ENCODE results near the gene F2RL3. TPM values are rescaled to one million over a fixed set of nuclear protein-coding genes. Genes with fewer than 3 reads are reported as not detected.

F2RL3 gene
- polyA plus RNA-seq, 1 donor = 0.81 TPM

- no peak for DNase-seq
These were observed 6.8 kb downstream of the F2RL3 start for GRCh38 chr19:16895467-16896145.

DNA sequence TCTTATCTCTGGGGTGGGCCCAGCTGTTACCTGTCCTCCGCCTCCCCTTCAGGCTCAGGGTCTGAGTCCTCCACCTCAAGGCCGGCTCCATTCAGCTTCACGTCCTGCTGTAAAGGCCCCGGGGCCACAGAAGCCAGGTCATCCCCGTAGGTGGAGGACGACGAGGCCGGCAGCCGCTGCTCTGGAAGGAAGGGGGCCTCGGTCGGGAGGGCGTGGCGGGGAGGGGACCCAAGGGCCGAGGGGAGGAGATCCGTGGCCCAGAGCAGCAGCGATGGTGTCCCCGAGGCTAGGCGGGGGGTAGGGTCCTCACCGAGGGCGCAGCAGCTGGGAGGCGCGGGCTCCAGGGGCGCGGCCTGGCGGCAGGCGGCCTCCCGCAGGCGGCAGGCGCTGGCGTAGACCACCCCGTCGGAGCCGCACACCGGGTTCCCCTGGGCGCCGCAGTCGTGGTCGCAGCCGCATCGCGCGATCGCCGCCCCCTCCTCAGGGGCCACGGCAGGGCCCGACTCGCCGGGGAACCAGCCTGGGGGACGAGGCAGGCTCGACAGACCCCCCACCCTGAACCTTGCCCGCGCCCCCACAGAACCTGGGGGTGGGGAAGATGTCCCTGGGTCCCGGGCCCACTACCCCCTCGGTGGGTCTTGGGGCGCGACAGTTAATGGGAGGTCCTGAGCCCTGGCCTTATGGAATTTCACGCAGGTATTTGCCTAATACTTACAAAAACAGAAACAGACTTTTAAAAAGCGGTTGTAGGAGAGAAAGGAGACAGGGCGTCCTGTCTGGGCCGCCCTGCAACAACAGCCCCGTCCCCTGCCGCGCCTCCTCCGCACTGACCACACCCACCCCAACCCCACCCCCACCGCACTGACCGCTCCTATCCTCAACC lies 7.6 kb downstream of the F2RL3 start:
- no peak for DNase-seq

DNA sequence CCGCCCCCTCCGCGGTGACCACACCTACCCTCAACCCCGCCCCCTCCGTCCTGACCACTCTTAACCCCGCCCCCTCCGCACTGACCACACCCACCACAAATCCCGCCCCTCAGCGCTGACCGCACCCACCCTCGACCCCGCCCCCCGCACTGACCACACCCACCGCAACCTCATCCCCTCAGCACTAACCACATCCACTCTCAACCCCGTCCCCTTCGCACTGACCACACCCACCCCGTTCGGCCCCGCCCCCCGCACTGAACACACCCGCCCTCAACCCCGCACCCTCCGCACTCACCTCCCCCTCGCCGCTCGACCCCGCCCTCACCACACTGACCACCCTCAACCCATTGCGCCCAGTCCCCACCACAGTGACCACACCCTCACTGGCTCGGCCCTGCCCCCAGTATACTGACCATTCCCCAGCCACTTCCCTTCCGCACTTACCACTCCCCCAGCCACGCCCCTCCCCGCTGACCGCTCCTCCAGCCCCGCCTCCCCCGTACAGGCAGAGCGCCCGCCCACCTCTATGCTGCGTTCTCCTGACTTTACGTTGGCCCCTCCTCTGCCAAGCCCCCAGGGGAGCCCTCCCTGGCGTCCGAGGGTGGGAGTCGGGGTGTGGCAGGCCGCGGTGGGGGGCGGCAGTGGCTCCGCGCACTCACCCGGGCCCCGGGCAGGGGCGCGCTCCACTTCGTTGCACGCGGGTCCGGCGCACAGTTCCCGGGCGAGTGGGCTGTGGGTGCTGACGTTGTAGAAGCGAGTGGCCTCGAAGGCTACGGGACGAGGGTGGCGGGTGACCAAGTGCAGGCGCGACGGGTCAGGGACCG lies 8.4 kb downstream of the F2RL3 start:
- peak; percentile 91 for DNase-seq

DNA sequence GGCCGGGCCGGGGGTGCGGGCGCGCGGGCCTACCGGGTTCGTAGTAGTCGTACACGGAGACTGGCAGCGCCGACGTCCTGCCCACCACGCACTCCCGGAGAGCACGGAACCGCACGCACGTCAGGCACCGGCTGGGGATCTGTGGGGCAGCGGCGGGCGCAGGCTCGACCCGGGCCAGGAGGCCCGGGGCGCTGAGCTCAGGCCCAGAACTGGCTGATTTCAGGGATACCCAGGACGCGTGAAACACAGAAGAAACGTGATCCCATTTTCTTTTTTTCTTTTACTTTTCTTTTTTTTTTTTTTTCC lies 9.0 kb downstream of the F2RL3 start:
- no peak for DNase-seq

GRCh38 chr19:16898361-16899015 lies 9.7 kb downstream of the F2RL3 start:
- peak; percentile 64 for DNase-seq

DNA sequence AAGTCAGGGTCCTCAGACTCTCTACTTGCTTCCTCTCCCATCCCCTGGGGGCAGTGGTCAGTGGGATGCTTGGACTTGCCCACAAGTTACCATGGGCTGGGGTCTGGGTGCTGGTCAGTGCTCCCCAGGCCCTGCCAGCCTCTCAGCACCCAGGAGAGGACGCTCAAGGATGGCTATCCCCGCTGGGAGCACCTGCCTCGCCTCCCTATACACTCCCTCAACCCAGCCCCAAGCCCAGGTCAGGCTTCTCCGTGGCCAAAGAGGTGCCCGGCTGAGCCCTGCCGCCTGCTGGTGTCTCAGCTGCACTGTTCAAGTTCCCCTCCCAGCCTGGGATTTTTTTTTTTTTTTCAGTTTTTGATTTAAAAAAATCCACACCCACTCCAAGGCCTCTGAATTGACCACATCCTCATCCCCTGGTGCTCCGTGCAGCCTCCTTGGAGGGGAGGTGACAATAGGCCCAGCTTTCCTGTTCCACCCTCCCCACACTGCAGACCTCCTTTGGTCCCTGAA lies 10.8 kb downstream of the F2RL3 start:
- DNase-seq = no peak

- no peak for DNase-seq
These were observed 12.8 kb downstream of the F2RL3 start for GRCh38 chr19:16901491-16902175.

DNA sequence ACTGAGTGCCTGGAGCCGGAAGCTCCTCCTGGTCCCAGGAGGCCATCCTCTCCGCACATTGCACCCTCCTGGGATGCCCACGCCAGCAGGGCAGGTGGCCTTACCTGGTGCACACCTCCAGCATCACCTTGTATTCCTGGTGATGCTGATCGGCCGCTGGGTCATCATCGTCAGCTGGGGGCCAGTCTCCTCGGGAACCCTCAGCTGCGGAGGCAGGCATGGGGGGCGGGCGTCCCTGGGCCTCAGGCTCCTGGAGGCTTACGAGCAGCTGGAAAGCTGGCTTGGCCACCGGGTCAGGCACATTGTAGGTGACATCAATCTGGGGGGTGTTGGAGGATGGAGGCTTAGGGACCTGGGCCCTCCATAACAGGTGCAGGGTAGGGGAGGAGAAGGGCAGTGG lies 13.7 kb downstream of the F2RL3 start:
- DNase-seq = no peak

GRCh38 chr19:16903347-16903746 lies 14.5 kb downstream of the F2RL3 start:
- DNase-seq = no peak

- DNase-seq = no peak
These were observed 15.8 kb downstream of the F2RL3 start for GRCh38 chr19:16904599-16904998.

DNA sequence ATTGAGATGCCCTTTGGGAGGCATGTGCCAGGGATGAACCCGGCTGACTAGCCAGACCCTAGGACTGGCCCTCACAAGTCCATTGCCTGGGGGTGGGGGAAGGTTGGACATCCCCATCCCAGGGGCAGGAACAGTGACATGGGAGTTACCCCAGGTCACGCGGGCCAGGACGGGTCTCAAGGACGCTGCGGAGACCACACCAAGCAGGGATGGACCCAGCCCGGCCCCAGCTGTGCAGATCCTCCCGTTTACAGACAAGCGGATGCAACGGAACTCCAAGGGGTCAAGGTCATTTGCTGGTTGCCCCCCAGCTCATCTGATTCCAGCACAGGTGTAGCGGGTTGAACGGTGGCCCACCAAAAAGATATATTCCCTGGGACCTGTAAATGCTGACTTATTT lies 20.0 kb downstream of the F2RL3 start:
- DNase-seq = no peak

DNA sequence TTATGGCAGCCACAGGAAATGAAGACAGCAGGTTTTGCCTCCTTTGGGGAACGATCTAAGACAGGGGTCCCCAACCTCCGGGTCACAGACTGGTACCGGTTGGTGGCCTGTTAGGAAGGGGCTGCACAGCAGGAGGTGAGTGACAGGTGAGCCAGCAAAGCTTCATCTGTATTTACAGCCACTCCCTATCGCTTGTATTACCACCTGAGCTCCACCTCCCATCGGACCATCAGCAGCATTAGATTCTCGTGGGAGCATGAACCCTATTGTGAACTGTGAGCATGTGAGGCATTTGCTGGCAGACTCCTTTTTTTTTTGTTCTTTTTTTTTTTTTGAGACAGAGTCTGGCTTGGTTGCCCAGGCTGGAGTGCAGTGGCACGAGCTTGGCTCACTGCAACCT lies 22.2 kb downstream of the F2RL3 start:
- no peak for DNase-seq

DNA sequence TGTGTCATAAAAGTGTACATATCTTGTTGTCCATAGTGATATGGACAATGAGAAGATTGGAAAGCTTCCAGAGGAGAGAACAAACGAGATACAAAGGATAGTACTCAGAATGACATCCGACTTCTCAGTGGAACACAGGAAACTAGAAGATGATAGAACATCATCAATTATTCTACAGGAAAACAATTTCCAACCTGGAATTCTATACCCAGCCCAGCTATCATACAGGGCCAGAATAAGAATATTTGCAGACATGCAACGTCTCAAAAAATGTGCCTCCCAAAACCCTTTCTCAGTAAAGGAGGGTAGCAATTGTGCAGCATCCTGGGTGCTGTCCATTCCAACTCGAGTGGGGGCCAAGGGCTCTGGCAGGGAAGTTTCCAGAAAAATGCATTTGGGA lies 24.0 kb downstream of the F2RL3 start:
- no peak for DNase-seq

DNA sequence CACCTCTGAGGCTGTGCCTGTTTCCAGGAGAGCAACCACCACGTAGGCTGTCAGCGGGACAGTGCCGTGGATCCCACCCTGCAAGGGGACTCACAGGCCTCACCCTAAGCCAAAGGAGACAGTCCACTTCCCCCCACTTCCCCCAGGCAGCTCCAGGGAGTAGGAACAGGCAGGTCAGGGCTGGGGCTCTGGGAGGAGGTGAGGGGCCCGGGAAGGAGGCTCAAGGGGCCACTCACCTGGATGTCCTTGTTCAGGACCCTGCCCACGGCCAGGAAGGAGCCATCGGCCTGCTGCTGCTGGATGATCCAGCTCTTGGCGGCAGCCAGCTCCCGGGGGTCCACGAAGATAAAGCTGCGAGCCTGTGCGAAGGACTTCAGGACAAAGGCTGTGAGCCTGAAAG lies 25.6 kb downstream of the F2RL3 start:
- DNase-seq = no peak

DNA sequence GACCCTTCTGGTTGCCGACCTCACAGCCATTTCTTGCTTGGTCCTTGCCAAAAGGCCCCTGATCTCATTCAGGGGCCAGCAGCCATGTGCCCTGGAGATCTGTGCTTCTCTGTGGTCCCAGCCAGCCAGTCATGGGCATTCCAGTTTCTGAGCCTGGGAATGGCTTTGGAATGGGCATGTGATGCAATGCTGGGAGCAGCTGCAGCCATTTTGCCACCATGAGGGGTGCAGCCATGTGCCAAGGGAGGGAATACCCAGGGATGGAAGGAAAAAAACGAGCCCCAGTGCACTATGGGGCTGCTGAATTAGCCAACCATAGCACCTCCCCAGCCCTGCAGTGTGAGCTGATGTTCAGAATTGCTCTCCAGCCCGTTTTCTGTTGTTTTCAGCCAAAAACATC lies 26.3 kb downstream of the F2RL3 start:
- DNase-seq = no peak

DNA sequence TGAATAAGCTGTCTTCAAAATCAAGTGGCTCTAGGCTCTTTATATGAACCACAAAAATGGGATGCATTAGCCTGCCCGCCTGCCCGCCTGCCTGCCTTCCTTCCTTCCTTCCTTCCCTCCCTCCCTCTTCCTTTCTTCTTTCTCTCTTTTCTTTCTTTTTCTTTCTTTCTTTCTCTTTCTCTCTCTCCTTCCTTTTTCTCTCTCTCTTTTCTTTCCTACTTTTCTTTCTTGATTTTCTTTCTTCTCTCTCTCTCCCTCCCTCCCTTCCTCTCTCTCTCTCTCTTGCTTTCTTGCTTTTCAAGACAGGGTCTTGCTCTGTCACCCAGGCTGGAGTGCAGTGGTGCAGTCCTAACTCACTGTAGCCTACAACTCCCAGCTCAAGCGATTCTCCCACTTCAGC lies 26.9 kb downstream of the F2RL3 start:
- no peak for DNase-seq

DNA sequence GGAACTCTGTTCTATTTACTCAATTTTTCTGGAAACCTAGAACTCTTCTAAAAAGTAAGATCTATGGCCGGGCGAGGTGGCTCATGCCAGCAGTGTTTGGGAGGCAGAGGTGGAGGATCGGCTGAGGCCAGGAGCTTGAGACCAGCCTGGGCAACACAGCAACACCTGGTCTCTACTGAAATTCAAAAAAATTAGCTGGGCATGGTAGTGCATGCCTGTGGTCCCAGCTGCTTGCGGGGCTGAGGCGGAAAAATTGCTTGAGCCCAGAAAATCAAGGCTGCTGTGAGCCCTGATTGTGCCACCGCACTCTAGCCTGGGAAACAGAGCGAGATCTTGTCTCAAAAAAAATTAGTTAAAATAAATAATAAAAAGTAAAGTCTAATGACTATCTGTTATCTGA lies 28.6 kb downstream of the F2RL3 start:
- DNase-seq = no peak

DNA sequence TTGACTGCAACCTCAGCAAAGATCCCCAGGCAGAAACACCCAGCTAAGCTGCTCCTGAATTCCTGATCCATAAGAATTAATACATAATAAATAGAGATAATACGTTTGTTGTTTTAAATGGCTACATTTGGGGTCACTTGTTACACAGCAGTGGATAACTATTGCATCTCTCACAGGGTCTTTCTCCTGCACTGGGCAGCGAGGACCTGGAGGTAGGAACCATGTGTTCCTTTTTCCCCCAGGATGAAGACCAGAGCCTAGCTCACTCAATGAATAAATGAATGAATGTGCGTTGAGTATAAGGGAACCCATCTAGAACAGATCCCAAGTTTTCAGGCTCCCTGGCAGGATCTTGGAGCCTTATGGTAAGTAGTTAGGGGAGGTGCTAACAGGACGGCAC lies 30.7 kb downstream of the F2RL3 start:
- DNase-seq = no peak

DNA sequence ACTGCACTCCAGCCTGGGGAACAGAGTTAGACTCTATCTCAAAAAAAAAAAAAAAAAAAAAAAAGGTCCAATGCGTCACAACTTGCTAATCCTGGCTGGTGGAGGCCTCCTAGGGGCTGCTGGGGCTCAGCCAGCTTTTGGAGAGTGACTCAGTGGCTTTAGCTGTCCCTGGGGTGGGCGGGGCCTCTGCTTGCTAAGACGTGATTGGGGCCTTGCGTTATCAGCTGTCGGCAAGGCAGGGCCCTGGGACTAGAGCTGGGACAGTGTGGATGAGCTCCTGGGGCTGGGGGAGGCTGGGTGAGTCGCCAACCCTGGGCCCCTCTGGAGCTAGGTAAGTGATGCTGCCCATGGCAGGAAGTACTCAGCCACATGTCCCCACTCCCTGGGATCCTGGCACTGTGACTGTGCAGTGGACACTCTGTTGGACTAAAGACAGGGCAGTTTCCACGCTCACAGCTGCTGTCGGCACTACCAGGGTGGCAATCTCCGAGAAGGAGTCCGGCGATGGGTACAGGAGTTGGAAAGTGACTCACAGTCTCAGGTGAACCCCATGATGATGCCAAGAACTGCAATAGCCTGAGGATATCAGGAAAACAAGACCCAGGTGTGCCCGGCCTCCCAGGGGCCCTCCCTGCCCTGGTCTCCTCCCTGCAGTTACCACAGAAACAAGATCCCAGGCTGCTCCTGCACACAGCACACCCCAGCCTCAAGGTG lies 32.2 kb downstream of the F2RL3 start:
- no peak for DNase-seq

- no peak for DNase-seq
These were observed 33.2 kb downstream of the F2RL3 start for GRCh38 chr19:16921766-16922591.
